DLD1 (cell line): Measurements from ENCODE around the gene NELFA.

ENCODE experiments used
- in situ Hi-C: cut with HindIII; loops from 2 replicates; pipeline ENCODE4 v1.10.0; 2017; ENCODE audit warnings: low sequenced_read_pairs

Gene NELFA

GRCh38 chr4:1982124-1983052, 26.4 kb downstream of the NELFA start:
- in situ Hi-C loops, result no loop called here

GRCh38 chr4:1981251-1982058, 27.3 kb downstream of the NELFA start:
- in situ Hi-C loops, result no loop called here

DNA sequence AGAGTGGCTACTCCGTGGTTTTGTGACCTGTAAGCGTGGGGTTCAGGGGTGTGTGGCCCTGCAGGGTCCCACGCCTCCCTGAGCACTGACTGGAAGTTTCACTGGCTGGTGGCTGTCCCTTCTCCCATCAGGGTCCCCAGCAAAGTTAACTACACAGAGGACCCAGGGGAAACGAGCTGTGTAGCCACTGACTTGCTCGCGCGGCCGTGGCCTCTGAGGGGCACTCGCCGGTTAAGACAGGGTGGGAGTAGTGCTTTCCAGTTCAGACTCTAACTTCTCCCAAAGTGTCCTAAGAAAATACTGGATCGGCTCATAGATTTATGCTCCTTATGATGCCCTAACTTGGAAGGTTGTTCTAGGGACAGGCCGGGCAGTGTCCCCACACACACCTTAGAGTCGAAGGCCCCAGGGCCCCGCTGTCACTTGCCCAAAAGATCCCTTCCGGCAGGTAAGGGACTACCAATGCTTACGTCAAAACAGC, 28.2 kb downstream of the NELFA start:
- in situ Hi-C loops, result no loop called here

DNA sequence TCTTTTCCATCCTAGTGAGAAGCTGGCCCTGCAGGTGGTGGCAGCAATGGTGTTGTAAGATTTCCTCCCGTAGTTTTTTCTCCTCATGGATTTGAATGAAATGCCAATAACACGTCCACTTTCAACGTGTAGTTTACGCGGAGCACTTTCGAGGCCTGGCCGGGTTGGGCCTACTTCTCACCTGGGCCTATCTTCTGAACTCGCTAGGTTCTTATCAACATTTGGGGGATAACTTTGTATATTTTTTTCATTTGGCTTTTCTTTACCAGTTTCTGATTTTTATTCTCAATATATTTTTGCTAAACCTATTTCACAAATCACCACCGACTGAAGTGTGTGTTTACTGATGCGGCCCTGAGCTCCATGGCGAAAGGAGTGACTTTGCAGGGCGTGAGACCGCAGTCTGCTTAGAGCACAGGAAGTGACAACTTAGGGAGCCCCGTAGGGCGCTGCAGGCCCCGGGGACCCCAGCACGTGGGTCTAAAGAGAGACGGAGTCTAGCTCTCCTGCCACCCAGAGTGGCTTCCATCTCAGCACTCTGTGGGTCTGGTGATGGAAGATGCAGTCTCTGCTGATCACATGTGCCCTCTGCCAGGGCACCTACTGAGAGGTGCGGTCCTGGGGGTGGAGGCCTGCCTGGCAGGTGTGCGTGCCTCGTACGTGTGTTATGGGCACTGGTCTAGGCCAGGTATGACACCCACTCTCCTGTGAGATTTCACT, 29.1 kb downstream of the NELFA start:
- in situ Hi-C loops, result no loop called here

- in situ Hi-C loops, result no loop called here
These were observed 29.9 kb downstream of the NELFA start for GRCh38 chr4:1978741-1979476.

DNA sequence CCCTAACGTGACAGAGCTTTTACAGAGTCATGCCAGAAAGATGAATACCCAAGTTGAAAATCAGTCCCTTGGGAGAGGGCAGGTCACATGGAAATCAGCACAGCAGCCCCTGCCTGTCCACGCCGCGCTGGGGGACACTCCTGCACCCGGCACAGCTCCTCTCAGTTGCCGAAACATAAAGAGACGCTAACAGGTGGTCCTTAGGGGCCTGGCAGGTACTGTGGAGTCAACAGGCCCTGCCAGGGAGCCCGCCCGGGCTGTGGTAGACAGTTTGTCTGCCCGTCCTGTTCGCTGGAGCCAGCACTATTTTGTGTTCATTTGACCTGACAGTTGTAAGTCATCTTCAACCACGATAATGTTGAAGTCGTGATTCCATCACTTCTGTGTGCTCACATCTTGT, 30.5 kb downstream of the NELFA start:
- in situ Hi-C loops, result no loop called here

DNA sequence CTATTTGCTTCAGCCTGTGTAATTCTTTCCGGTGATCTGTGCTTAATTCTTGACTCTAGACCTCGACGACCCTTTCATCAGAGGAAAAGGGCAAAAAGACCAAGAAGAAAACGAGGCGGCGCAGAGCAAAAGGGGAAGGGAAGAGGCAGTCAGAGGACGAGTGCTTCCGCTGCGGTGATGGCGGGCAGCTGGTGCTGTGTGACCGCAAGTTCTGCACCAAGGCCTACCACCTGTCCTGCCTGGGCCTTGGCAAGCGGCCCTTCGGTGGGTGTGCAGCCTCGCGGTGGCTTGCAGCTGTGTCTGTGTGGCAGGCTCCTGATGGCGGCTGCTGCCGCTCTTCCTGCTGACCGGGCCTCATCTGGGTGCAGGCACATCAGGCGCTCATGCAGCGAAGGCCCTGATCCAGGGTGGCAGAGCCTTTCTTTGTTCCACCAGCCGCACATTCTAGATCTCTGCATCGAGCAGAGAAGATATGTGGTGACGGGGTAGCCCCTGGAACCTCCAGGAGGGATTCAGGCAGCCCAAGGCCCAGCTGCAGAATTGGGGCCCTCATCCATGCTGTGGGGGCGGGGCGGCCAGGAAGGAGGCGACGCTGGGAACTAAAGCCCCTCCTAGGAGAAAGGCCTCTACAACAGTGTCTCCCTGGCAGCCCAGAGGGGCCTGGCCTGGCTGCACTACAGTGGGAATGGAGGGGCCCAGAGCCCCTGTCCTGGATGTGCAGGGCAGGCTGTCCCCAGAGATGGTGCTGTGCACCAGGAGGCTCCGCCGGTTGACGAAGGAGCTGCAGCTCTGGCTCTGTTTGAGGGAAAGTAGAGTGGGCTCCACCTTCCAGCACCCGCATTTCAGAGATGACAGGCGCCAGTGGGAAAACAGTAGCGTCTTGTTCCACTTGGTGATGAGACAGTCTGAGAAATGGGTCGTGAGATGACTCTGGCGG, 32.1 kb downstream of the NELFA start:
- in situ Hi-C loops, result no loop called here

DNA sequence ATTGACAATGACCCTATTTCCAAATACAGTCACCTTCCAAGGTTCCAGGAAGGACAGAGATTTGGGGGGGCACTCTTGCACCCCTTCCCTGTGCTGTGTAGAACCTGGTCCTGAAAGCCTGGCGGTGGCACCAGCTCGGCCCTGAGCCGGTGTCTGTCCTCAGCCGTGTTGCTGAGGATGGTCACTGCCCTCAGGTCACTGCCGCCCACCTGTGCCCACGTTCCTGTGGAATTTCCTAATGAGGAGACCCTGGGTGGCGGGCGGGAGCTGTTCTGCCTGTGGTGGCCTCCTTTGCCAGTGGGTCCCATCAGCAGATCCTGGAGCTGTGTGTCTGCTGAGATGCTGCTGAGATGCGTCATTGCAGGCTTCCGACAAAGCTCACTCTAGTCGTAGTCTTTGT, 32.9 kb downstream of the NELFA start:
- in situ Hi-C loops, result no loop called here

DNA sequence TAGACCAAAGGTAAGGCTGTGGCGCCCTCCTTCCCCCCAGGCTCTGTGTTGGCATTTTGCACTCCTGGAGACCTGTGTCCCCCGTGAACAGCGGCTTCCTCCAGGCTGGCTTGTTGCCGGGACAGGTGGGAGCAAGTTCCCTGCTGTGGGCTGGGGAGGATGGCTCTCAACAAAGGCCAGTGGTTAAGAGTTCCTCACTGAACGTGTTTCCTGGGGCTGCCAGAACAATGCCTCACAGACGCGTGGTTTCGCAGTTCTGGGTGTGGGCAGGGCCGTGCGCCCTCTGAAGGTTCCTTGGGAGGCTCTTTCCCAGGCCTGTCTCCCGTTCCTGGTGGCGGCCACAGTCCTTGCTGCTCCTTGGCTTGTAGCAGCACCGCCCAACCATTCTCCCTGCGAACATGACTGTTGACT, 33.4 kb downstream of the NELFA start:
- in situ Hi-C loops, result no loop called here

DNA sequence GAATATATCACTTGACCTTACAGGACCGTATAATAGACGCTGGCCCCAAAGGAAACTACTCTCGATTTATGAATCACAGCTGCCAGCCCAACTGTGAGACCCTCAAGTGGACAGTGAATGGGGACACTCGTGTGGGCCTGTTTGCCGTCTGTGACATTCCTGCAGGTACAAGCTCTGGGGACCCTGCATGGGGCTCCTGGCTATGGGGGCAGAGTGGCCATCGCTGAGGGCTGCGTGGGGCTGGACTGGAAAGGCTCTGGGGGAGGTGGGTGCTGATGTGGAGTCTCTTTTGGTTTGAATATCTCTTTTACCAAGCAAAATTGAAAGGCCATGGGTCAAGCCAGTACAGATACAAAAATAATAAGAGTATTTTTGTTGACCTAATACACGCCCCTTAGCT, 33.9 kb downstream of the NELFA start:
- in situ Hi-C loops, result no loop called here

GRCh38 chr4:1973661-1974060, 35.1 kb downstream of the NELFA start:
- in situ Hi-C loops, result no loop called here

- in situ Hi-C loops, result no loop called here
These were observed 35.6 kb downstream of the NELFA start for GRCh38 chr4:1973218-1973617.

- in situ Hi-C loops, result no loop called here
These were observed 36.4 kb downstream of the NELFA start for GRCh38 chr4:1972414-1972813.

GRCh38 chr4:1971456-1972200, 37.1 kb downstream of the NELFA start:
- in situ Hi-C loops, result no loop called here

DNA sequence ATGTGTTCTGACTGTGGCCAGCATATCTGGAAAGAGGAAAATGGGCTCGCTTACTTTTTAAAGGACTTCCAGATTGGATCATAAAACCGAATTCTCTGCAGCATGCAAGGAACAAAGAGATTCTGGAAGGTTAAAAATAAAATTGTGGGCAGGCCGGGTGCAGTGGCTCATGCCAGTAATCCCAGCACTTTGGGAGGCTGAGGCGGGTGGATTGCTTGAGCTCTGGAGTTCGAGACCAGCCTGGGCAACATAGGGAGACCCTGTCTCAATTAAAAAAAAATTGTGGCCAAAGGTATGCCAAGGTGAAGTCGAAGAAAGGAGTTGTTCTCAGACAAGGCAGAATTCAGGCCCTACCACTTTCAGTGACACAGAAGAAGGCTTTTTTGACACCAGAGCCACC, 37.8 kb downstream of the NELFA start:
- in situ Hi-C loops, result no loop called here

DNA sequence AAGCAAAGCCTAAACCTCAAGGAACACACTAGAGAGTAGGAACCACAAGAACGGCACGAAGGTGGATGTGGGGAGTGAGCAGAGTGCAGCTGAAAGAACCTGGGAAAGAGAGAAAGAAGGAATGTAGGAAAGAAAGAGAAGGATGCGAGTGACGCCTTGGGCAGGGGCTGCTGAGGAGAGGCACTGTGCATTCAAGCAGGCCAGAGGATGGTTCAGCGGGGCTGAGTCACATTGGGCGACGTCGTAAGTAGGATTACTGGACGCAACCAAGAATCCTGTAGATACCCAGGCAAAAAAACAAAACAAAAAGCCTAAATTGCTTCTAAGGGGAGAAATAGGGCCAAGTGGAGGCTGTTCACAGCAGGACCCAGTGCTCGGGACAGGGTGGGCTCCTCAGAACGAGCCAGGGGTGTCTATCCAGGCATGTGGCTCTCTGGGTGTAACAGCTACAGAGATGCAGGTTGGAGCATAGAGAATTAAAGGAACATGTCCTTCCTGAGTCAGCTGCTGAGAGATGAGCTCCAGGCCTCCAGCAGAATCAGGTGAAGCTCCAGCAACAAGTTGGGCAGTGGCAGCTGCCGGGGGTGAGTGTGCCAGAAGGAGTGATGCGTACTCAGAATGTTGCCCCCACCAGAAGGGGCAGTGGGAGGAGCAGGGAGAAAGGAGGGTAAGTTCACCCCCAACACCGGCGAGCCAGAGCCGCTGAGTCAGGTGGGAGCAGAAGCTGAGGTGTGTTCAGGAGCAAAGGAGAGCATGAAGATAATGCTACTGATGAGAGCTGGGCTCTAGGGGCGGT, 38.6 kb downstream of the NELFA start:
- in situ Hi-C loops, result no loop called here

DNA sequence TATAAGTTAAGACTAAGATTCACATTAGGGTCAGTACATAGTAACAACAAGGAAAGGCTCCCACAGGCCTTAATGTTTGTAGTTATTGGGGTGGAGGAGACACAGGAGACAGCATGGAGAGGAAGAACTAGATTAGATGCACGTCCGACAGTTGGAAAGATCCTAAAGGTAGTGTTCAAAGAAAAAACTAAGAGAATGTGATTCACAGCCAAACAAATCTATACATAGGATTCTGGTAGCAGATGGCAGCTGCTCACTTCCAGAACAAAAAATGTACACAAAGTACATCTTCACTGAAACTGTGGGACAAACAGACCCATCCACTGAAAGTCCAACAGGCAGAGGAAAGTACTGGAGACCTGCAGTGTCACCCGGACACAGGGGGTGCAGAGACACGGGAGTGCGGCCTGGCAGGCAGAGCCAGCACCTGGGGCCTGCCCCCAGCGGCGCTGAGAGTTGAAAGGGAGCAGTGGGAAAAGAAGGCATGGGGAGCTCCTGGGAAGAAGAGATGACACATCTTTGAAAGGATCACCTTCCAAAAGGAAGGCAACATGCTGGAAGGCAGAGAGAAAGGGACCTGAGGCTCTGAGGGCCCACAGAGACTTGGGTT, 40.0 kb downstream of the NELFA start:
- in situ Hi-C loops, result no loop called here
